Stimulated activated CD4-positive, alpha-beta T cell treated with anti-CD3 and anti-CD28 coated beads, Interleukin-15, amount 100 ng/mL, for 24 hours (primary cell): Measurements from ENCODE around the gene UNC5C.
"Not testable (repeated sequence)": the region's sequence is repeated elsewhere in the genome, so short reads cannot be mapped to it uniquely, and the experiment has no call there.

Experiments used
- DNase-seq: peaks from one replicate; pipeline ENCODE4 v3.0.0-alpha.2; 2020

UNC5C gene

DNA sequence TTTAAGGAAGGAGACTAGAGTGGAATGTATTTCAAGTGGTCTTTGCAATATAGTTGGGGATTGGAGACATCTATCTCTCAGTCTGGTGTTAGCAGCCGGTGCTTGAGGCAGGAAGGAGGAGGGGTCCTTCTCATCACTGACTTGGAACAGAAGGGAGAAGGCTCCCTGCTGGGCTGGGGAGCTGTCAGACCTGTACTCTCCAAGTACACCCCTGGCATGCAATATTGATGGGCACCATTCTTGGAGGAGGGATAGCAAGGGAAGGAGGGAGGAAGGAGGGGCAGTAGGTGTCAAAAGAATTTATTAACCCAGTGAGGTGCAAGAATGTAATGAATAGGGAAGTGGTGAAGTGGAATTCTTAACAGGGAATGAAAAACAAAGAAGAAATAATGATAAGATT is 338.8 kb downstream of the UNC5C start:
- DNase-seq, result no peak

DNA sequence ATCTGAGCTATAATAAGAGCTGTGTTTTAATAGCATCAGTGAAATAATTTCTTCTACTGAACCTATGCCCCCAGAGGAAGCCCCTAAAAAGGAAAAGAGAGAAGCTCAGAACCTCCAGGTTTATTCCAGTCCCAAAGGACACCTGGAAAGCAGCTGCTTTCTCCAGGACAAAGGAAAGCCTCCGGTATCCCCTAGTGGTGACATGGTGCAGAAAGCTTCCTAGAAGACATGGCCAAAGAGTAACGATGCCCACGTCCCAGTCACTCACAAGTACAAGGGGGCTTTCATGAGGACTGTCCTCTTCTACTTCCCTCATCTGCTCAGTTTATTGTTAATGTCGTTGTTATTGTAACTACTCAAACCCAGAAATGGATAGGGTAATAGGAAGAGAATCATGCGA is 343.9 kb downstream of the UNC5C start:
- no peak for DNase-seq

DNA sequence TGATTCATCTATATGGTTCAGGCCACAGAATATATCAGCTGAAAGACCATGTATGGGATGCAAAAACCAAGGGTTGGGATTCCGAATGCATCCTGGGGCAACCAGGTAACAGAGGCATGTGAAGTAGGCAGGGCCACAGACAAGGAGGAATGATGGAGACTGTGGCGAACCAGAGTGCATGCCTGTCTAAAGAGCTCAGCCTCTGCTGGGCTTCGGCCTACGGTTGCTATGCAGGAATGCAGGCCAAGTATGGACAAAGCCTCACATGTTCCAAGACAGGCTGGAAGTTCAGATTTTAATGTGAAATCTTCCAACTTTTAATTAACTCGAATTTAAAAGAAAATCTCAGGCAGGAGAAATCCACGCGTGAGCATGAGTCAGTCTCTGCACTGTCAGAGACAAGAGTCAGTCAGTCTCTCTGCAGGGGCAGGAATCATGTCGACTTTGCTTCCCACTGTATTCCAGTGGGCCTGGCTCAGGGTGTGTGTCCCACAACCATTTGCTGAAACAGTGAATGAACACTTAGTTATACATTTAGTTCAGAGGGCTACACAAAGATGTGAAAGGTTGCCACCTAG is 344.4 kb downstream of the UNC5C start:
- no peak for DNase-seq

DNA sequence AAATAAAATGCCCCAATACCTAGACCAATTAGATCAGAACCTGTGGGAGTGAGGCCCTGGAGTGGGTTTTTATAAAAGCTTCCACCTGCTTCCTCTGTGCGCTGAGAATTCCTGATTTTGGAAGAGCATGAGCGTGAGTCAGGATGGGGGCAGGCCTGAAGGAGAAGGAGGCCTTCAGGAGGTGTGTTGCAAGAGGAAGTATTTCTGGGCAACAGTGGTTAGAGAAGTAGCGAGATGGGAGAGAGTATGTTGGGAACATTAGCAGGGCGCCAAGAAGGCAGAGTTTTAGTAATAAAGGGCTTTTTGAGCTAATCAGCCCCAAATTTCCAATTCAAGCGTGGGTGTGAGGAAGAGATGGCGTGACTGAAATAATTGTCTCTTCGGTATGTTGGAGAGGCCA is 349.8 kb downstream of the UNC5C start:
- DNase-seq, result no peak

DNA sequence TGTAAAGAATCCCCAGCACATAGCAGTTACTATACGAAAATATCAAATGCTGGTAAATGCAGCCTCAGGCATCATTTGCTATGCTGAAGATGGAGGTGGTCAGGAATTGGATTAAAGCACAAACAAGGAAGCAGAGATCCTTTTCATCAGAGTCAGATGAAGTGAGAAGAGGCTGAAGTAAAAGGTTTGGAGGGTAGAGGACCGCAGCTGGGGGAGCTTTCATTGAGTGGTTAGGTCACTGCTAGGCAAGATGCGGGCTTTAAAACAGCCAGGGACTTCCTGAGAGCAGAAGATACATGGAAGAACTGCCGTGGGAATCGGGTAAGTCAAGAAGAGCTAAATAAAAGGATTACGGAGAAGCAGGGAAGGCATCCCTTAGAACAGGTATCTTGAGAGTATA is 351.4 kb downstream of the UNC5C start:
- DNase-seq, result no peak

DNA sequence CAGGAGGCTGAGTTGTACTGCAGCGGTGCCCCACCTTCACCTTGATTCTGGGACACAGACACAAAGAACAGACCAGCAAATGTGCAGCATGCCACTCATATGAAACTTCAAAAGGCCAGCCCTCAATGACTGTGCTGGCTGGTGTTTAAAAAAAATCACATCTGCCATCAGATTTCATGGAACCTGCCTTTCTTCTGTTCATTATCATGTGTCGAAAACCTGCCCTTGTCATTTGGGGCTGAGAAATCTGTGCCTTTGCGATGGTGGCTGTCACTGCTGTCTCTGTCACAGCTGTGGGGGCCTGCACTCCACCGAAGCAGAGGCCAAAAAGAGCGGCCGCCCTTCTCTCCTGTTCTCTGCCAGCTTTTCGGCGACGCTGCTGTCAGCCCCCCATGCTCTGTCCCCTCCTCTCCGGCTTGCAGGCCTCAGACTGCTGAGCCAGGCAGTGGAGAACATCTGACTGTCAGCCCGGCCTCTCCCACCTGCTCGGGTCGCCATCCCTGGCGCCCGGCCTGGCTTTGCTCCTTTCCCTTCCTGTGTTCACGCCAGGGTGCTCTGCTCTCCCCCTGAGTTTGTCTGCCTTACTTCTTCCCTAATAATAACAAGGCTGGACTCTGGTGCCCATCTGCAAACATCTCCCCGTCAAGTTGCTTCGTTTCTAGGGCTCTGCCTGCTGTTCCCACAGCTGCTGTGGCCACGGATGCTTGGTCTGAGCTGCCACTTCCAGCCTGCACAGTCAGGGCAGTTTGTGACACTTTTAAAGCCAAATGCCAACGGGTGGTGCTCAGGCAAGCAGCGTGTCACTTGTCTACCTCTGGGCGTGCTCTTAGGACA is 355.2 kb downstream of the UNC5C start:
- DNase-seq, result no peak

DNA sequence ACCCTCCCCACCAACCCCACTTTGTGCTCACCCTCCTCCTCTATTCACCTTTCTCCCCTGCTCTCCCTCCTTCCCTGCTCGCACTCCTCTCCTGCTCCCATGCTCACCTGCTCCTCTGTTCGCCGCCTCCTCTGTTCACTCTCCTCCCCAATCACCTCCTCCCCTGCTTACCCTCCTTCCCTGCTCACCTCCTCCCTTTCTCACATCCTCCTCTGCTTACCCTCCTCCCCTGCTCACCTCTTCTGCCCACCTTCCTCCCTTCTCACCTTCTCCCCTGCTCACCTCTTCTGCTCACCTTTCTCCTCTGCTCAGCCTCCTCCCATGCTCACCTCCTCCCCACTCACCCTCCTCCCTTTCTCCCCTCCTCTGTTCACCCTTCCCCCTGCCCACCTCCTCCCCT is 357.2 kb downstream of the UNC5C start:
- no peak for DNase-seq

DNA sequence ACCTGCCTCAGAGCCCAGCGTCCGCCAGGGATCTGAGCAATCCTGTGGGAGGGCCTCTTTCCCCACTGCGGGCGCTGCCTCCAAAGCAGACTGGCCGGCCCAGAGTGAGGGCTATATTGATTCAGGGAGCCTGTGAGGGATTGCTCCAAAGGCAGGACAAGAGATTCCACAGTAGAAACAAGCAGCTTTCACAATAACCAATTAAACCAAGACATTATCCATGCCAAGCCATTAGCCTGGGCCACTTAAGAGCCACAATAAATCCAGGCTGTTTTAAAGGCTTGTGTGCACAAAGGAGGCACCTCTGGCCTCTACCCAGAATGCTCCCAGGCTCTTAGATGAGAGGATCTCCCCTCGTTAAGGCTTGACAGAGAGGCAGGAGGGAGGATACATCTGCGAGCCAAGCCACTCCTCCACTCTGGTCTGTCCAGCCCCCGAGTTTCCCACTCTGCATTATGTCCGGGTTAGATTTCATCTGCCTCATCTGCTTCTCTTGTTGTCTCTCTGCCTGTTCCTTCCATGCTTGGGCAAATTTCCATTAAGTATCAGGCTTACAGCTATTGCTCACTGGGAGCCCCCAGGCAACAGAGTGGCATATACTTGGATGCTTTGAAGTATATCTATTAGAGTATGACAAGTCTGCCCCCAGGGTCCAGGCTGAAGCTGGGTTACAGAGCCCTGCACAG is 357.9 kb downstream of the UNC5C start:
- DNase-seq, result no peak

DNA sequence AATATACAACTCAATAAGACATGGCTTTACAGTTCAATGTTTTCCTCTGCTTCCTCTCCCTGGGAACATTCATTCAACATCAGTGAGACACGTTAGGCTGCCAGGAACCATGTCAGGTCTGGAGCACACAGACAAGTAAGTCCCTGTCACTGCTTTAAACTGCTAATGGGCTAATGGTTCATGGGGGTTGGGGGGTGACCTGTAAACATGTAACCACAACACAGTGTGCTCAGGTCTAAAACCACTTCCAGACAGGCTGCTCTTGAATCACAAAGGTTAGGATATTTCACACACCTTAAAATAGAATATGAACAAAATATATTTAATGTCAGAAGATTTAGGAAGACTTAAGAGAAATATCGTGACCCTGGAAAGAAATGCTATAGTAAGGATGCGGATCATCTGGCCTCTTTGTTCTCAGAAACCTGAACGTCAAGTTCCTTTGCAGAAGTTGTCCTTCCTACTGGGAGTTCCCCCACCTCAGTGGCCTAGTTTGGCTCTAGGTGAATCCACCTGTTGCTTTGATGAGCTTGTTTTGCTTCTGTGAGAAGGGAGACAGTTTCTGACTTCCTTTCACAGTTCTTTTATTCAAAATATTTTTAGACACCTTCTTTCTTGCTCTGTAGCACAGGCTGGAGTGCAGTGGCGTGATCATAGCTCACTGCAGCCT is 359.9 kb downstream of the UNC5C start:
- DNase-seq, result no peak

DNA sequence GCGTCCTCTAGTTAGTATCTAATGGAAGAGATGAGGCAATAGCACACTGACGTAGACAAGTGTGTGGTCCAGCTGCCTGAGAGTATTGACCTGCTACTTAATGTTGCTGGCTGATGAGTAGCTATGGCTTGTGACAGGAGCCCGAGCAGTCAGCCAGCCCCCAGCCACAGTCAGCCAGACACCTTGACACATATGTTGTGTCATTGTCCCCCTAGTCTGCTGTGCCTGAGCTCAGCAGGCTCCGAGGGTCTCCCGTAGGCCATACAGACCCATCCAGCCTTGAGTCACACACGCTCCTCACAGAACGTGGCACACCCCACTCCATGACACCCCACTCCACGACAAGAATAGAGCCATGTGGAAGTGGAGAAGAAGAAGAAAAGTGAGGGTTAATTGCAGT is 362.1 kb downstream of the UNC5C start:
- no peak for DNase-seq

DNA sequence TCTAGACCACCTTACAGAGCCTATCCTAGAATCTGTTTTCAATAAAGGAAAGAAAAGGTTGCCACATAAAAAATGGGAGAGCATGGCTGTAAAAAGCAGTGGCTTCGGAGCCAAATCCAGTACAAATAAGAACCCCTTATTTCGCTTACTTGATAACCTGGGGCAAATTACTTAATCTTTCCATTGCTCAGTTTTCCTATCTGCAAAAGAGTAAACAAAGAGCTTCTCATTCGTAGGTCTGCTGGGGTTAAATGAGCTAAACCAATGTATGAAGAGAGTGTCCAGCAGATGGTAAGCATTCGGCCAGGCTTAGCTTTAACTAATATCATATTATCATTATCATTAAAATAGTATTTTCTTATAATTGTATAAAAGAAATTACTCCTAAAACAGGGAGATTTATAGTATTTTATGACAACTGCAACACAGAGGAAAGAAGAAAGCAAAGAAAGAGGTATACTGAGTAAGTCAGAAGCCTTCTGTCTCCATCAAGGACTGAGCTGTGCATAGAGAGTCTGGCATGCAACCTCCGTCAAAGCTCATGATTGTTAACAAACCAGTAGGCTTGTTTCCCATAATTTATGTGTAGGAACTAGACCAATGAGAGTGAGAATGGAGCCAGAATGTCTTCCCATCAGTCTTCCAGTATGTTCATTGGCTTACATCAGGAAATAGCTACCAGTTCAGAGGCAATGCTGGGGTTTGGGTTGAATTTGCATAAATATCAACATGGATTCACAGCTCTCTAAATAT is 364.9 kb downstream of the UNC5C start:
- no peak for DNase-seq

DNA sequence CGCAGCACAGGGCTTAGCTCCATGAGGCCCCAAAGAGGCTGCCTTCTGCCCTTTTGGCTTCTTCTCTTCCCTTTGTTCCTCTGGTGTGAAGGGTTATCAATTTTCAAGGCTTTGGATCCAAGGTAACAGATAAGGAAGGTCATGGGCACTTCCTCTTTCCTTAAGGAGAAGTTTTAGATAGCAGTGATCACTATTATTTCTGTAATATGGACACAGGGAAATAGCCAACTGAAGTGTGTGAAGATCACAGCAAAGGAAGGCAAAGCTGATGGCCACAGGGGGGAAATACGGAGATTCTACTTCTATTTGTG is 366.8 kb downstream of the UNC5C start:
- no peak for DNase-seq

DNA sequence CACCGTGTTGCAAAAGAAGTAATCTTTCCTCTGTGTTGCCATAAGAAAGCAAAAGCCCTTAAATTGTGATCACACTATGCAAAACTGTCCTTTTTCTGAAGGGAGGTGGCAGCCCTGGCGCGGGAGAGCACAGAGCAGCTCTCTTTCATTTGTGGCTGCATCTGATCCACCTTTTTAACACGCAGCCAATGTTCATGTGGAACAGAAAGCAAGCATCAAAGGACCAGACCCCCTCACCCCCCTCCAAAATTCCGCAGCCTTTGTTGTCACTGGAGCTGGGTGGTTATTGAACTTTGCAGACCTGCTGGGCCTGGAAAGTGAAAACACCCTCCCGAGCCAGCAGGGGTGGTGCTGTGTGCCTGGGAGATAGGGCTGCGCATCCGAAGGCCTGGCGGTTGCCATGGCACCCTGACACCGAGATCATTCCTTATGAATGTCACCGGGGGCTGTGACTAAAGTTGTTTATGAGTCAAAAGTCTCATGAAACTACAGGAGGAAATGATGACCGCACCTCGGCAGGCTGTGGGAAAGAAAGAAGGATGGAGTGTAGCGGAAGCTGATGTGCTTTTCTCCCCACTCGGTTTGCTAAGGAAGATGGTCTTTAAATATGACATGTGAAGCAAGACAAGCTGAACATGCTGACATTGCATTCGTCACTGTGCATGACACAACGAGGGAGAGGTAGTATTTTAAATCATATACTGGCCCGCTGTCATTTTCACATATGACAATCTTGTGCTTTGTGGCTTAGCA is 367.4 kb downstream of the UNC5C start:
- peak; percentile 33 for DNase-seq

DNA sequence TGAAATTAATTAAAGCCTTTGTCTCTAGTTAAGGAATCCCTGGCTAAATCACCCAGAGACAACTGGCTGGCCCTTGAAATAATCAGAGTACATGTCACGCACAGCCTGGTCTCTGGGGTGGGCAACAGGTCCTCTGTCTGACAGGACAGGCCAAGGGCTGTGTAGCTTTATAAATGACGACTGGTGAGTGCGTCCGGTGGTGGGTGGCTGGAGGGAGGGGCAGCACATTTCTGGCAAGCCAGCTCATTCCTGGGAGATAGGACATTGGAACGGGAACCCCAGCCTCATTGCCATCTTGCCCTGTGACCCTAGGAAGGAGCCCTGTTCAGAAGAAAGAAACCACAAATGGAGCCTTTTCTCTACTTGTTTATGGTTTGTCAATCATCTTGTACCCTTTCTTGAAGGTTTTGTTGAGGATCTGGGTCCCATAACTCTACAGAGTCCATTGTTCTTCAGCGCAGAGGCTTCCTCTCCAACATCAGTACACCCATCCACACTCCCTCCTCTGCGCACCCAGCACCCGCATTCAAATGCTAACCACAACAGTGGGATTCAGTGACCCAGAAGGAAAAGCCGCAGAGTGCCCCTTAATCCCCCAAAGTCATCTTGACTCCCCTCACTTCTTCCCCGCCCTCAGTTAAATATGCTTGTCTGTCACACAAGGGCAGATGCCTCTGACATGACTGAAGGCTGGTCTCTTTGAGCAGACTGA is 368.1 kb downstream of the UNC5C start:
- no peak for DNase-seq

DNA sequence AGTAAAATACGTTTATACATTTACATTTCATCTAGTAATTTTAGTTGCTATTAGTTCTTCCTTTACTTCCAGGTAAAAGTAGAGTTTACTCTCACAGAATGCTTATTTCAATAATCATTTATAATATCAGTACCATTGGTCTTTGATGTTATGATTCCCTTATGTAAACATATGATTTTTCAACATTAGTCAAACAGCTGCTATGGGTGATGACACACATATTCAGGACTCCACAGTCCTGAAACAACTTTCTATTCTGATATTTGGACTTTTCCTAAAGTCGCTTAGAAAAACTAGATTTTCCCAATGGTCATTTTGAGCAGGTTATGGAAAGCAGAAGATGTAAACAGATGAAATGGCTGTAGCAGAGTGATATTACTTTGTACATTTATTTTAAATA is 369.8 kb downstream of the UNC5C start:
- DNase-seq, result no peak

DNA sequence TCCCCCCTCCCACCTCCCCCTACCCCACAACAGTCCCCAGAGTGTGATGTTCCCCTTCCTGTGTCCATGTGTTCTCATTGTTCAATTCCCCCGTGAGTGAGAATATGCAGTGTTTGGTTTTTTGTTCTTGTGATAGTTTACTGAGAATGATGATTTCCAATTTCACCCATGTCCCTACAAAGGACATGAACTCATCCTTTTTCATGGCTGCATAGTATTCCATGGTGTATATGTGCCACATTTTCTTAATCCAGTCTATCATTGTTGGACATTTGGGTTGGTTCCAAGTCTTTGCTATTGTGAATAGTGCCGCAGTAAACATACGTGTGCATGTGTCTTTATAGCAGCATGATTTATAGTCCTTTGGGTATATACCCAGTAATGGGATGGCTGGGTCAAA is 377.4 kb downstream of the UNC5C start:
- not testable (repeated sequence) for DNase-seq

DNA sequence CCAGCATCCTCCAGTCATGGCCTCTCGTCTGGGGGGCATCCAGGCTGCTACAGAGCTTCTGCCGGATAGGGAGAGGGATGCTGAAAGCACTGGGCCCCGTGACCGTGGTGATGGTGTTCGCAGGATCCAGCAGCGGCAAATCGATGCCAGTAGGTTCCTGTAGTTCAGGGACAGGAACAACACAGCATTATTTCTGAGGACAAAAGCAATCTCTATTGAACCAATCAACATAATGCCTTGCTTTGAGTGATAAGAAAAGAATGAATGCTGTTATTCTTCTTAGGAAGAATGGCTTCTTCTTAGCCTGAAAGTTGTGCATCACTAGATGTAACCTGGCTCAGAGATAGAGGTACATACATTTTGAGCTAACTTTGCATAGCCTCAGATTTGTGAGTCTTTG is 378.6 kb downstream of the UNC5C start:
- no peak for DNase-seq

DNA sequence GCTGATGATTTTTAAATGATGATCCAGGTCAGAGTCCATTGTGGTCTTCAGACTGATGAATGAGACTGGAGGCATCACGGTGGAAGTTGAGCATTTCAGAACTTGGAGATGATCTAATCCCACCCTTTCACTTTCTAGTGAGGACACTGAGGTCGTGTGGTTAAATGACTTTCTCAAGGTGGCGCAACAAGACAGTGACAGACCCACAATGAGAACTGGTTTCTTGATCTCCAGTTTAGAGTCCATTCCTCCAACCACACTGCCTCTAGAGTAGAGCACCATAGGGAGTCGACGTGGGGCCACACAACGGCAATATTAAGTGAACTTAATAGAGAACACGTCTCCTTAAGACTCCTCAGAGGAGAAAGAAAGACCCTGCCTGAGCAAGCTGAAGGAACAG is 381.0 kb downstream of the UNC5C start:
- DNase-seq, result no peak

DNA sequence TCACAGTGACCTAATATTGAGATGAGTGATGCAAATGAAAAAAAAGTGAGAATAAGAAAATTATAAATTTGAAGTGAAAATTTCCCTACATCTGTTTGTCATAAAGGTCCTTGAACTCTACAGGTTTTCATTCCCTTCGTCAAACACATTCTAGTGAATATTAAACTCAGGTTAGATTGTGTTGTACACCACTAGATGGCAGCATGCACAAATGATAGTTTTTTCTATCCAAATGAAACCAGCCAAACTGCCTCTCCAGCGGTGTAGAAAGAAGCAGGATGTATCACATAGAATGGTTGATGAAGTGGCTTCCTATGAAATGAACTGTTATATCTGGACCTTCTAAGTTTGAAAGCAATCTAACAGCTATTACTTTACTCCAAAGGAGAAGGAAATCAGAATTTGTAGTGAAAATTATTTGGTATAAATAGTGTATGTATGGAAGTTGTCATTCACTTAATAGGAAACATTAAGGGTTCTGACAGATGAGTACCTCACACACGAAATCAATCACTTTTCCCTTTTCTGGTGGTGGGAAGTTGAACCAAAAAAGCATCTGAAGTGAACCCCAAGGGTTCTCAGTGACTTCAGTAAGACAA is 382.7 kb downstream of the UNC5C start:
- DNase-seq, result peak; percentile 29

DNA sequence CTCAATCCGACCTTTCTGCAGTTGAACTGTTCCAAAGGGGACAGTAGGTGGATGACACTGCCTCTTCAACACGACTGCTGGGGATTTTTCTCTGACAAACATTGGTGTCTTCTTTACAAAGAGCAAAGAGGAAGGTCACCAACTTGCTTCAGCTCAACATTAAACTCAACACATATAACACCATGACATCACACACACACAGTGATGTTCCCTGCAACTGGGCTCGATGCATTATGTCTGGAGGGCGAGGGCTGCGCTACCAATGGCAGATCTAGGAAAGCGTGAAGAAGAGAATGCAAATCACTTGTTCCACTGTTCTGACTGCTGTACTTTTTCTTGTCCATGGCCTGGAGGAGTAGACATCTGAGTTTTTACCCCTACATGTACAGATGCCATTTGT is 385.9 kb downstream of the UNC5C start:
- no peak for DNase-seq

DNA sequence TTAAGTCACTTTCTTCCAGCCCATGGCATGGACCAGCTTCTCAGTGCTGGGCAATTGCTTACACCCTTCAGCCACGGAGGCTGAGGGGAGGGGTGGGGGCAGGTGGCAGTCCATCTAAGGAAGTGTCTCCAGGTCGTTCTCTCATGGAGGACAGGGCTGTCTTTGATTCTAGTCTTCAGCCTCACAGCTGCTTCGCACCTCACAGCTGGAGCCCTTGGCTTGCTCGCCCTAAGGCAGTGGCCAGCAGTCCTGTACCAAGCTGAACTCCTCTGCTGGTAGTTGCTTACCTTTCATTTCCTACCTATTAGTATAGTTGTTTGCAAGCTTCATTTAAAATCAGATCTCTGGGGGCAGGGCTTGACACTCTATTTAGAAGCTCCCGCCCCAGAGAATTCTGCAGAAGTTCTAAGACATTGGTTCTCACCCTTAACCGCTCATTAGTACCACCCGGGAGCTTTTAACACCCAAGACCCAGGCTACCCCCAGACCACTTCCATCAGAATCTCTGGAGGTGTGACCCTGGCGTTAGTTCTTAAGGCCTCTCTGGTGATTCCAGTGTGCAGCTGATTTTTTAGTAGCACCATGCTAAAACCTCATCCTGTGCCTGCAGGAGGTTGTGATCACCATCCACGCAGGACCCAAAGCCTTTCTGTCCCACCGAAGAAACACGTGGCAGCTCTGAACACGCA is 386.8 kb downstream of the UNC5C start:
- no peak for DNase-seq
